GM19351 (cell line): ENCODE results near the gene MAP3K13.
"Not testable (repeated sequence)": the region's sequence is repeated elsewhere in the genome, so short reads cannot be mapped to it uniquely, and the experiment has no call there.

Source experiments
- ATAC-seq: cut with Tn5 transposase; IDR thresholded peaks from one replicate; pipeline ENCODE4 v1.9.1; 2021; ENCODE audit warnings: mild to moderate bottlenecking, moderate library complexity; ENCODE audit not compliant: unreplicated experiment

The MAP3K13 gene

DNA sequence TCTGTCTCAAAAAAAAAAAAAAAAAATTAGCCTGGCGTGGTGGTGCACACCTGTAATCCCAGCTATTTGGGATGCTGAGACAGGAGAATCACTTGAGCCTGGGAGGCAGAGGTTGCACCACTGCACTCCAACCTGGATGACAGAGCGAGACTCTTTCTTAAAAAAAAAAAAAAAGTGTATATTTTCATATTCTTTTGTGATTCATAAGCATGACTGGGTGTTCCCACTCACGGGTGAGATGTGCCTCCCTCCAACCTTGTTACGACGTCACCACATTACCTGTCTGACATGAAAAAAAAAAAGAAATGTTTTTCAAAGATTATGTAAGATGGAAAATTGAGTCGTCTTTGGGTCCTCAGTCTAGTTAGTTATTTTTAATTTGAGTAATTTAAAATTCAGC lies 79.1 kb downstream of the MAP3K13 start:
- no peak for ATAC-seq

DNA sequence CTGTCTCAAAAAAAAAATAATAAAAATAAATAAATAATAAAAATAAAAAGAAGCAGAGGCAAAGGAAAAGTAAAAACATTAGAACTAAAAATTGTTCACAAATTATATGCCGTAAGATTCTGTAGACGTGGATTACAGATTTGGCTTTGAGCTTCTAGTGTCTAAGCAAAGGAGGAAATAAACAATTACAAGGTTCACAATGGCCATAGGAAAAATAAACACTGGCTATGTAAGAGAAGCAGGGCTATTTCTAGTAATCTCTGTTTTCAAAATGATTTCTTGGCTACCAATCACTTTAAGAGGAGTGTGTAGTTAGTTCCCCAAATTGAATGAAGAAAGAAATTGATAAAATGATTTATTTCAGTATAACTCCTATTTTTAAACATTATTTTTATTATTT lies 81.4 kb downstream of the MAP3K13 start:
- ATAC-seq: no peak

DNA sequence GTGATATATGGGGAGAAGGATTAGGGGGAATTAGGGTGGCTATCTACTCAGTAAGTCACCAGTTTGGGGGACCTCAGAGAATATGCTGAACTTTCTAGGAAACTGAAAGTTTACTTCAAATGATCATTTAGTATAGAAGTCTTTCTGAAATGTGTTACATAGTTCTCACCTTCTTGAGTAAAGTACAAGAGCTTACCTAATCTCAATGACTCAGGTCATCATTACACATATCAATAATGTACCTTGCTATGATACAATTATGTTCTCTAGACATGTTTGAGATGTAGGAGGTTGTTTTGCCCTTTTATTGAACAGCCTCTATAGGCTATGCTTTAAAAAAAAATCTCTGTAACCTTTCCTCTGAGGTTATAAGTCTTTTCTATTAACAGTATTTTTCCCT lies 85.2 kb downstream of the MAP3K13 start:
- no peak for ATAC-seq

DNA sequence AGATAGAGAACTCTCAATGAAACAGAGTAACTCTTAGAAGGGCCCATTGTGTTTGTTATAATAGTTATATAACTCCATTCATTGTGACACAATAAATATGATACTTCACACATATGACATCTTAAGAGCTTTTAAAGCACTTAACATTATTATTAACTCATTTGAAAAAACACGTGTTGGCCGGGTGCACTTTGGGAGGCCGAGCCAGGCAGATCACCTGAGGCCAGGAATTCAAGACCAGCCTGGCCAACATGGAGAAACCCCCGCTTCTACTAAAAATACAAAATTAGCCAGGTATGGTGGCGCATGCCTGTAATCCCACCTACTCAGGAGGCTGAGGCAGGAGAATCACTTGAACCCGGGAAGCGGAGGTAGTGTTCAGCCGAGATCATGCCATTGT lies 88.5 kb downstream of the MAP3K13 start:
- ATAC-seq: not testable (repeated sequence)

DNA sequence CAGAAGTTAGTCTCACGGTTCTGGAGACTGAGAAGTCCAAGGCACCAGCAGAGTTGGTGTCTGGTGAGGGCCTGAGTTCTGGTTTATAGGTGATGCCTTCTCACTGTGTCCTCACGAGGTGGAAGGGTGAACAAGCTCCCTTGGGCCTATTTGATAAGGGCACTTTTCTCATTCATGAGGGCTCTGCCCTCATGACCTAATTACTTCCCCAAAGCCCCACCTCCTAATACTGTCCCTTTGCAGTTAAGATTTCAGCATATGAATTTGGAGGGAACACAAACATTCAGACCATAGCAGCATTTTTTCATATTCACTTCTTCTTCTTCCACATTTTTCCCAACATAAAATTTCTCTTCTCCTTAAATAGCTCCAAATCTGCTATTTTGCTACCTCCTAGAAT lies 94.4 kb downstream of the MAP3K13 start:
- no peak for ATAC-seq

DNA sequence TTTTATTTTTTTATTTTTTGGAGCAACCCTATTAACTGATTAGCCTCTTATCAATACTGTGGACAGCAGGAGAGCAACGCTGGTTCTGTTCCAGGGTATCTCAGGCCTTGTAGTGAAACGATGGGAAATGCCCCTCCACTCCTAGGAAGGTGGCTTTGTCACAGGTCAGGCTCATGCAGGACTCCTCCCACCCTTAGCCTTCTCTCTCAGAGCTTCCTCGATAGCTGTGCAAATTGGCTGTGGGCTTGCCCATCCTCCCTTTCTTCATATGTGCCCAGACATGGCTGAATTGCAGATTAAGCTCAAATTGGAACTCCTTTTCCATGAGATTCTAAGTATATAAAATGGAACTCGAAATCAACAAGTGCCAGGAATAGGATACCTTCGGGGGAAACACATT lies 97.4 kb downstream of the MAP3K13 start:
- ATAC-seq: no peak

DNA sequence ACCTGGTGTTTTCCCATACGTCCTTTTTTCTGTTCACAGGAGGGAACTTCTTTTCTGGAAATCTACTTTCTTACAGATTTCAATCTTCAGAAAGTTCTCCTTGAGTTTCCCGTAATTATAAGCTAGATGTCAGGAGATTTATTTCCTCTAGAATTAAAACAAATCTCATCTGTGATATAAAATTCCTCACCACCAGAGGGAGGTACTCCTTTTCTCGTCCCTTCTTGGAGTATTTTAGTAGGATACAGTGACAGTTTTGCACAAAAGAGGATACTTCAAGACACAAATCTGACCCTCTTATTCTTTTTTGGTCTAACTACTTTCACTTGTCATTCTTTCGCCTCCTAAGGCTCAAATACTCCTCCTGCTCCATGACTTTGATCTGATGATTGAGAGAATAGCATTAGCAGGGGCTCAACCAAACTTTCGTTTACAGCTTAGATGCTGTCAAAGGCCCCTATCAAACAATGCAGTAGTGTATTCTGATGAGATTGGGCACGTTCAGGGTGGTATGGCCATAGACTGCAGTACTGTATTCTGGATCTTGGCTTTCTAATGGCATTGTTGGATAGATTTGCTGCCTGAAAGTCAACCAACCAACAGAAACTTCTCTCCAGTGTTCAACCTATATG lies 97.9 kb downstream of the MAP3K13 start:
- ATAC-seq: no peak

DNA sequence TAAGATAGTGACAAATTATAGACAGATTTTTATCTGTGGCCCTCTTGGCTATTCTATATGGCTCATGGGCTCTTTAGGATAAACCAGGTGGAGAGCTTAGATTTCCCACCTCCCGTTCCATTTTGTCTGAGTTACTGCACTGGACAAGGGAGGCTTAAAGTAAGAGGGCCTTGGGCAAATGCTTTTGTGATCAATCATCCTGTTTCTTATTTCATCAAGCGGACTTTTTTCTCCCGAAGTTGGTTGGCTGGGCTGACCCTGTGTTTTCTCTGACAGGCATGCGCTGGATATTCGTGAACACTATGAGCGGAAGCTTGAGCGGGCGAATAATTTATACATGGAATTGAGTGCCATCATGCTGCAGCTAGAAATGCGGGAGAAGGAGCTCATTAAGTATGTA lies 102.5 kb downstream of the MAP3K13 start:
- no peak for ATAC-seq

DNA sequence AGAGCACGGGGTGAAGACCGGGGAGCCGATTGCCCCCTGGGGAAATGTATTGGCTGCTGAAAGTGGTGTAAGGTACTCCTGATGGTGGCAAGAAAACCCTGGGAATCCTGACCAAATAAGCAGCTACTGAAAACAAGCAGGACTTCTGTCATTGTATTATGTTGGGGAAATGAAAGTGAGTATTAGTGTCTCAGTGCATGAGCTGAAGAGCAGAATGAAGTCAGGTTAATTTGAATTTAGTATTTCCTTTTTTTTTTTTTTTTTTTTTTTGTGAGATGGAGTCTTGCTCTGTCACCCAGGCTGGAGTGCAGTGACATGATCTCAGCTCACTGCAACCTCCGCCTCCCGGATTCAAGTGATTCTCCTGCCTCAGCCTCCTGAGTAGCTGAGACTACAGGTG lies 103.2 kb downstream of the MAP3K13 start:
- not testable (repeated sequence) for ATAC-seq

DNA sequence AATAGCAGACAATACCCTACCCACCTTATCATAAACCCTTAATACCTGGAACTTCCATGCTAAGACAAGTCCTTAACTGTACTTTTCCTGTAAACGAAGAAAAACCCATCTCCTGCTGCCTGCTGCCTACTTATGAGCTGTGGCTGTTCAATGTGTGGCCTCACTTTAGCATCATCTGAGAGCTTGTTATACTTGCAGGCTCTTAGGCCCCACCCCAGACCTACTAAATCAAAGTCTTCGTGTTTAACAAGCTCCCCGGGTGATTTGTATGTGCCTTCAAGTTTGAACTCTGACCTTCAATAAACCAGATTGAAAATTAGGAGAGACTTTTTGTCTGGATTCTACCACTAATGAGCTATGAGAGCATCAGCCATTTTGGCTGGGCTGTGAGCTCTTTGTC lies 106.6 kb downstream of the MAP3K13 start:
- ATAC-seq: no peak

DNA sequence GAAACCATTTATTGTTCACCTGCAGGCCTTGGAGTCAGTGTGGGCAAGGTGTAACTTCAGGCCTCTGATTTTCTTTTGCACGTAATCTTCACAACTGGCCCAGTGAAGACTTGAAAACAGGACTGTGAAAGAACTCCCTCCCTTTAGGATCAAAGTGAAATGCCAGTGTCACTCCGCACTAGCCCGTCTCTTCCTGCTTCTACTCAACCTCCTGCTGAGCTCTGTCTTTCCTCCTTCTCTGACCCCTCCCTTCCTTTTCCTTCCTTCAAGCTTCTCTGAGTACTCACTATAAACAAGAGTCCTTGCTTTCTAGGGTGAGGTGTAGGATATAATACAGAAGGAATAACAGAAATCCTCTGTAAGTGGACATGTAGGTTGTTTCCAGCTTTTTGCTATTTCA lies 107.4 kb downstream of the MAP3K13 start:
- no peak for ATAC-seq

DNA sequence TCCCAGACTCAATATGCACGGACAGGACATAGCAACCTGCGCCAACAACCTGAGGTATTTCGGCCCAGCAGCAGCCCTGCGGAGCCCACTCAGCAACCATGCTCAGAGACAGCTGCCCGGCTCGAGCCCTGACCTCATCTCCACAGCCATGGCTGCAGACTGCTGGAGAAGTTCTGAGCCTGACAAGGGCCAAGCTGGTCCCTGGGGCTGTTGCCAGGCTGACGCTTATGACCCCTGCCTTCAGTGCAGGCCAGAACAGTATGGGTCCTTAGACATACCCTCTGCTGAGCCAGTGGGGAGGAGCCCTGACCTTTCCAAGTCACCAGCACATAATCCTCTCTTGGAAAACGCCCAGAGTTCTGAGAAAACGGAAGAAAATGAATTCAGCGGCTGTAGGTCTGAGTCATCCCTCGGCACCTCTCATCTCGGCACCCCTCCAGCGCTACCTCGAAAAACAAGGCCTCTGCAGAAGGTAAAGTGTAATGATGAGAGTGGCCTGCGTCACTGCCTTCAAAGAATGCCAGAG lies 110.4 kb downstream of the MAP3K13 start:
- no peak for ATAC-seq

DNA sequence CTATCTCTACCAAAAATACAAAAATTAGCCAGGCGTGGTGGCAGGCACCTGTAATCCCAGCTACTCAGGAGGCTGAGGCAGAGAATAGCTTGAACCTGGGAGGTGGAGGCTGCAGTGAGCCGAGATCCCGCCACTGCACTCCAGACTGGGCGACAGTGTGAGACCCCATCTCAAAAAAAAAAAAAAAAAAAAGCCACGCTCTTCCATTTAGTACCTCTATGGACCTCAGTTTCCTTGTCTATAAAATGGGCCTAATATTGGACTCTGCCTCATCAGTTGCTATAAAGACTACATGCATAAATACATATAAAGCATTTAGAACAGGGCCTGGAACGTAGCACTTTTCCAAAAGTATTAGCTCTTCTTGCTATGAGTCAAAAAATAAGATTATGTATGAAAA lies 112.0 kb downstream of the MAP3K13 start:
- ATAC-seq: not testable (repeated sequence)

DNA sequence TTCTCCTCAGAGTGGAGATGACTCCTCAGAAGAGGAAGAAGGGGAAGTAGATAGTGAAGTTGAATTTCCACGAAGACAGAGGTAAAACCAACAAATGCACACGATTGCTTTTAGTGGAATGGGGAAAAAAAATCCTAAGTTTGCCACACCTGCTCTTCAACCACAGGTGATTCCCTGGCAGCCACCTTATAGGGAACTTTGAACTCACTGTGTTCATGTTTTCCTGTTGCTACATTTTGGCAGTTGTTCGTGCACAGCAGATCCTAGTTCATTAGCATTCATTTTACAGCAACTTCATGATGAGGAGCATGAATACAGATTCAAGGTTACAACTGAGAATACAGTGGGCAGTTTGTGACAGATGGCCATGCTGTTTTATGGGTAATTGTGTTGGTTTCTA lies 114.4 kb downstream of the MAP3K13 start:
- ATAC-seq: no peak

DNA sequence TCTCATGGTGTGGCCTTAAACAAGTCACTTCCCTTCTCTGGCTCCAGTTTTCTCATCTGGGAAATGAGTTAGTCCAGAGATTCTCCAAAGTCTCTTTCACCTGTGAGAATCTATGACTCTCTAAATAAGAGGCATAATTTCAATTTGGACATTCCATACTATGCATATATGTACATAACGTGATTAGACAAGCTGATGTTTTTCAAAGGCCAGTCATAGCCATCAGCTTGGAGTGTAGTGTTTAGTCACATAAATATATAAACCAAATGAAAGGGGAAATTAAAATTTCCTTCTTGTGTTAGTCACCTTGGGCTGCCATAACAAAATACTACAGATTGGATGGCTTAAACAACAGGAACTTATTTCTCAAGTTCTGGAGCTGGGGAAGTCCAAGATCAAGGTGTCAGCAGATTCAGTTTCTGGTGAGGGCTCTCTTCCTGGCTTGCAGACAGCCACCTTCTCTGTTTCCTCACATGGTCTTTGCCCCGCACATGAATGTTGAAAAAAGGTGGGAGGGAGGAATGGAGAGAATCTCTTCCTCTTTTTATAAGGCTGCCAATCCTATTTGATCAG lies 116.5 kb downstream of the MAP3K13 start:
- no peak for ATAC-seq

DNA sequence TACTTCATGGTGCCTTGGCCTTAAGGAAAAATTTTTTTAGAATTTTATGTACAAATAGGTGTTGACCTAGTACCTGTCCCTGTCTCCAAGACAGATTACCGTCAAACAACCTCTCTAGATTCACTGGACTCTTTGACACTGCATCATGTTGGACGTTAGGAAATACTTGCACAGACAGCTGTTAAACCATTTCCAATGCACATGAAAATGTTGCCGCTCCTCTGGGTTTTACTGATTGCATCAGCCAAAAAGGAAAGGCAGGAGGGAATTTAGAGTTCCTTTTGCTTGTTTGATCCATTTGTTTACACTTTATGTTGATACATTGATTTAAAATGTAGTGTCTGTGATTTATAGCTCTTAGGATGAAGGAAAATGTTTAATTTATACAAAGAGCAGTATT lies 121.4 kb downstream of the MAP3K13 start:
- no peak for ATAC-seq

DNA sequence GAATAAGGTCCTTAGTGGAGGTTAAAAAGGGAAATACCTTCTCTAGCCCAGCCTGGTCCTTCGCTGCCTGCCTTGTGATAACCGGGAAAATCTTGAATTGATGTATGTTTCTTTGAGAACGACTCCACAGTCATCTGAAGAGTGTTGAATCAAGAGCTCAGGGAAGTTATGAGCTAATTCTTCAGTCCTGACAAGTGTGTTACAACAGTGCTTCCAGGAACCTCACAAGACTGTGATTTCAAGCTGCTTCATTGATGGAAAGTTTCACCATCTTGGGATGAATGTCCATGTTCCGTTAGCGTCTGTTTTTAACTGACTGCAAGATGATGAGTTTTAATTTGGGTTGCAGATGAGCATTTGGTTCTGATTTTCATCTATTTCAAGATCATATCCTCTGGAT lies 123.5 kb downstream of the MAP3K13 start:
- no peak for ATAC-seq

DNA sequence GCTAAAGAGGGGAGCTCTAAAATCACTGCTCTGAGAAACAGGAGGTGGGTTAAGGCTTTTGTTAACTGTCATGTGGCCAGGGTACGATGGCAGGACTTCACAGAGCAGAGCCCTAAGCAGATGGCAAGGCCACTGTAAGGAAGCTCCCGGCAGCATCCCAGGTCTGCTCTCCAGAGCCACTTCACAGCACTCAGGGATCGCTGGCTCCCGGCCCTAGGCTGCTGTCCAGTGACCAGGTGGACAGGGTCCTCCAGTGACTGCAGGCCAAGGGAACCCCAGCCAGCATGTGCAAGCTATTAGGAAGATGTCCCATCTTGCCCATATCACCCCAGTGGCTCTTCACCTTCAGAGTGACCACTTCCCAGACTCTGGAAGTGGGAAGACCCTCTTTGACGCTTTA lies 125.5 kb downstream of the MAP3K13 start:
- ATAC-seq: no peak

DNA sequence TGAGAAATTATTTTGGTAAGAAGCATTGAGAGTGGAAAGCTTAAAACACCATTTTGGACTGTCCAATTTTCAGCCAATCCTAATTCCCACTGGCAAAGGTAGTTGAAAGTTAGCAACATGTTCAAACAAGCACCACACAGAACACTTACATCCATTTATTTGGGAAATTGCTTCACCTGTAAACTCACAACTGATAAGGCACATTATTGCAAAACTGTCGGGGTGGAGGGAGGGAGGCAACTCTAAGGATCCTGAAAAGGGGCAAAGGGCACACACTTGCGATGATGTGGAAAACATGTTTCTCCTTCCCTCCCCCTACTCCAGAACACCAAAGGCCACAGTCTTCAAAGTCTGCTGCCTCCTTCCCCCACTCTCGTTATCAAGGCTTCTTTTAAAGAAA lies 126.5 kb downstream of the MAP3K13 start:
- ATAC-seq: no peak

DNA sequence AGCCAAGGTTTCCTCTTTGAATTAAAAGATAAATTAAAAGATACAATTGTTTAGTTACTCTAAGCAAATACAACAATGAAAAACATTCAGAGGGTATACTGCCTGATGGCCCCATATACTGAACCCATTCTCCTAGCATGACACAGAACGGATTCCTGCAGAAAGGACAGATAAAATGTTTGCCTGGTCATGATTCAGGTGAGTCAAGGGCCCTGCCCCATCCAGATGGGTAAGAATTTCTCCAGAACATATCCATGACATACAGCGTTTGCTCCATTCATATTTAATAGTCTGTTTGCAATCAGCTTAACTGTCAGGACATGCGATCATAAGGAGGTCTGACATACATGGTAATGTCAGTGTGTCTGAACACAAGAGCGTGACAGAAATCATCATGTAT lies 127.3 kb downstream of the MAP3K13 start:
- no peak for ATAC-seq

DNA sequence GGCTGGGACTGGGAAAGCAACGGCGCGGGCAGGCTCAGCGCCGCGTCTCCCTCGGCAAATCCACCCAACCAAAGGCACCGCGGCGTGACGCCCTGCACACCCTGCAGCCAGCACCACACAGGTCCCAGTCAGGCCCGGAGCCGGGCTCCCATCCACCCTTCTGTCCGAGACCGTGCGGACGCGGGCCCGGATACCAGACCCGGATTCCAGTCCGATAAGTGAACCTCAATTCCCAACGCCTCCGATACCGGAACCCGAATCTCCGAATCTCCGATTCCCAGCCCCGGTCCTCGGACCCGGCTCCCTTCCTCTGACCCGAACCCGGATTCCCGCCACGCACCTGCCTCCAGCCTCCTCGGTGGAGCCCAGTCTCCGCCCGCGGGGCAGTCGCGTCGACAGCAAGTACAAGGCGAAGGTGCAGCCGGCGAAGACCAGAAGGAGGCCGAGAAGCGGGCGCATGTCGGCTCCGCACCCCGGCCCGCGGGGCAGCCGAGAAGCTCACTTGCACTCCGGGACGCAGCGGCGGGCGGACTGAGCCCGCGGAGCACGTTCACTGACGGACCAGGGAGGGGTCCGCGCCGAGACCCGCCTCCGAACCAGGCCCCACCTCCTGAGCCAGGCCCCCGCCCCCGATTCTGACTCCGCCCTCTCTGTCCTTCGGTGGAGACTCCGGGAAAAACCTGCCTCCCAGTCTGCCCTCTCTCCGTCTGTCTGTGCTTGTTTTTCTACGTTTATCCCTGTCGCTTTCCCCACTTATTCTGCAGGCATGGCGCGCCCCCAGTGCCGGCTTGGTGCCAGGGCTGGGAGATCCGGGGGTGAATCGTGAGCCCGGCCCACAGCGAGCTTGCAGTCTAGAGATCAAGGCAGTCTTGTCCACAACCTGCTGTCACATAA lies 135.8 kb downstream of the MAP3K13 start, which contains the start of gene TMEM41A:
TMEM41A (minus strand) TSS at position 533 of the 894 bp plus-strand sequence; CDS start at position 459, 74 bp downstream.
- ATAC-seq: peak; percentile 94

DNA sequence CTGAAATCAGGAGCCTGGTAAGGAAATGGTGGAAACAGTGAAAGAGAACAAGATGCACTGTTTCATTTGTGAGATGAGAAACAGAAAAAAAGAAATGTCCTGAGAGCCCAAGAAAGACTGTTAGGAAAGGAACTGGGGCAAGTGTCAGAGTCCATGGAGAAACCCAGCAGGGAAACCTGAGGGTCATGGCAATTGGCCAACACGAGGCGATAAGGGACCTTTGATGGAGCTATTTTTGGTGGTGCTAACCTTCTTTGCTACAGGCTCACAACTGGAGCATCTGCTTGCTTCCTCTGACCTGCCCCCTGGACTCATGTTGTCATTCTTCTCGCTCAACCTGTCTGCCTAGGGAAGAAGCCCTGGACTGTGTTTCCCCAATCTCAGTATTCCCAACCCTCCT lies 140.1 kb downstream of the MAP3K13 start:
- no peak for ATAC-seq
